Calu3 (cell line): ENCODE results near the gene BCL2L1. TPM values are rescaled to one million over a fixed set of nuclear protein-coding genes. Genes with fewer than 3 reads are reported as not detected.
A peak's percentile ranks its signal among the peaks of the same experiment; 100 is the strongest.
"Not testable (repeated sequence)": the region's sequence is repeated elsewhere in the genome, so short reads cannot be mapped to it uniquely, and the experiment has no call there.

ENCODE experiments used
- BruUV-seq: library from RNA; stranded (reverse); fragments of 400-500 nt; replicated peaks from 2 replicates; lab custom pipeline; 2021; lab: Mats Ljungman, UMichigan
- CTCF ChIA-PET: fragments of 300-600 bp; sonication (Branson Sonifier 250); formaldehyde crosslinking; loops from one replicate; lab custom pipeline; 2022; ENCODE audit warnings: antibody characterized with exemption; lab: Charles Lee
- DNase-seq: peaks from one replicate; pipeline ENCODE4 v3.0.0; 2022
- H3K27ac Mint-ChIP-seq: one replicate; pipeline ENCODE4 v1.8.0; 2022; ENCODE audit warnings: mixed read lengths; ENCODE audit not compliant: unreplicated experiment
- H3K27me3 Mint-ChIP-seq: one replicate; pipeline ENCODE4 v1.8.0; 2022; ENCODE audit warnings: mixed read lengths; ENCODE audit not compliant: unreplicated experiment
- H3K36me3 Mint-ChIP-seq: one replicate; pipeline ENCODE4 v1.8.0; 2022; ENCODE audit warnings: mild to moderate bottlenecking, moderate library complexity, mixed read lengths; ENCODE audit not compliant: insufficient read depth, unreplicated experiment
- H3K4me1 Mint-ChIP-seq: one replicate; pipeline ENCODE4 v1.8.0; 2022; ENCODE audit warnings: mild to moderate bottlenecking, low read depth, mixed read lengths; ENCODE audit not compliant: unreplicated experiment
- H3K4me3 Mint-ChIP-seq: one replicate; pipeline ENCODE4 v1.8.0; 2022; ENCODE audit warnings: mild to moderate bottlenecking, low read depth, moderate library complexity, mixed read lengths; ENCODE audit not compliant: unreplicated experiment
- H3K9me3 Mint-ChIP-seq: one replicate; pipeline ENCODE4 v1.8.0; 2022; ENCODE audit warnings: low read depth, mixed read lengths; ENCODE audit not compliant: unreplicated experiment
- CTCF ChIP-seq: fragments of 200-600 bp; IDR thresholded peaks from one replicate; pipeline ENCODE4 v1.8.0; 2022; ENCODE audit warnings: antibody characterized with exemption; ENCODE audit not compliant: unreplicated experiment
- intact Hi-C: fragments of 100-400 bp; cut with micrococcal nuclease; formaldehyde crosslinking; loops from one replicate; pipeline ENCODE4 v1.10.0; 2022; ENCODE audit not compliant: unreplicated experiment
- total RNA-seq: library from RNA; stranded (reverse); gene quantifications from 2 replicates; pipeline ENCODE4 v1.2.3, GENCODE V29; 2022

Gene BCL2L1
- total RNA-seq, 1 experiment from 2014 or later = 290 TPM

GRCh38 chr20:31747640-31748039 is 25.0 kb upstream of the BCL2L1 start:
- Mint-ChIP-seq H3K27ac (no peak overlapping the region), H3K36me3 (peaks cover 53% of the 10 kb centered on the region)
- CTCF ChIA-PET = interaction anchor here (0.7 to 0.9 kb wide), 3 partner anchors 24 to 114 kb away, joined by 3 to 4 read pairs (median 4); no protein-coding TSS in a partner anchor

GRCh38 chr20:31747028-31747427 is 24.4 kb upstream of the BCL2L1 start:
- CTCF ChIA-PET = interaction anchor here (0.7 kb wide), 1 partner anchor 86 kb away, joined by 4 read pairs; no protein-coding TSS in a partner anchor
- Mint-ChIP-seq H3K36me3 (peaks cover 52% of the 10 kb centered on the region), H3K4me1 (peaks cover 33% of the 10 kb centered on the region)
- H3K4me3 Mint-ChIP-seq, H3K27me3 Mint-ChIP-seq, DNase-seq, intact Hi-C loops, H3K9me3 Mint-ChIP-seq, H3K27ac Mint-ChIP-seq, BruUV-seq: not testable (repeated sequence)

More at GRCh38 chr20:31747640-31748039, 25.0 kb upstream of the BCL2L1 start:
- no peaks in the 10 kb centered on the region for H3K9me3 Mint-ChIP-seq
- intact Hi-C loops = no loop called here
- DNase-seq = no peak
- BruUV-seq = TSS peak; percentile 1
- no peaks in the 10 kb centered on the region for H3K27me3 Mint-ChIP-seq
- TF ChIP-seq CTCF = no peak
- H3K4me3 Mint-ChIP-seq = no peak overlapping the region
- peaks cover 28% of the 10 kb centered on the region for H3K4me1 Mint-ChIP-seq

GRCh38 chr20:31746068-31746878 is 23.6 kb upstream of the BCL2L1 start:
- Mint-ChIP-seq H3K27me3 (no peaks in the 10 kb centered on the region), H3K4me3 (no peak overlapping the region), H3K36me3 (peaks cover 52% of the 10 kb centered on the region), H3K27ac (no peak overlapping the region), H3K4me1 (peaks cover 40% of the 10 kb centered on the region), H3K9me3 (no peaks in the 10 kb centered on the region)
- intact Hi-C loops = no loop called here
- no peak for DNase-seq
- BruUV-seq = no TSS peak
- no peak for TF ChIP-seq CTCF
- CTCF ChIA-PET = no interaction called here

GRCh38 chr20:31740656-31741323 is 18.1 kb upstream of the BCL2L1 start:
- no peak for DNase-seq
- Mint-ChIP-seq H3K4me3 (no peak overlapping the region), H3K27me3 (no peaks in the 10 kb centered on the region), H3K4me1 (peaks cover 26% of the 10 kb centered on the region), H3K36me3 (peaks cover 18% of the 10 kb centered on the region), H3K9me3 (no peaks in the 10 kb centered on the region), H3K27ac (no peak overlapping the region)
- CTCF ChIA-PET = interaction anchor here (0.5 to 5.0 kb wide), 5 partner anchors 10 to 130 kb away, joined by 3 to 25 read pairs (median 5); partner anchors contain the start of gene BCL2L1
- no TSS peak for BruUV-seq
- intact Hi-C loops = no loop called here
- no peak for TF ChIP-seq CTCF
